Activated T-helper 1 cell treated with anti-CD3 and anti-CD28 coated beads, Interleukin-12 subunit alpha, Interleukin-12 subunit beta, Interleukin-2, Interleukin-4 antibody, amounts not matched to agents 30 ng/mL and 10 ng/mL and 1 ng/mL, durations not matched to agents 14 hours and 24 hours and 36 hours (primary cell): Measurements from ENCODE around the gene TPP2. TPM values are rescaled to one million over a fixed set of nuclear protein-coding genes. Genes with fewer than 3 reads are reported as not detected.

Experiments used
- DNase-seq: peaks from one replicate; pipeline ENCODE4 v3.0.0; 2021; ENCODE audit warnings: low spot score
- H3K27ac Mint-ChIP-seq: one replicate; pipeline ENCODE4 v1.8.0; 2021; ENCODE audit warnings: mild to moderate bottlenecking, mixed read lengths
- H3K27me3 Mint-ChIP-seq: one replicate; pipeline ENCODE4 v1.8.0; 2022; ENCODE audit warnings: mild to moderate bottlenecking, moderate library complexity, mixed read lengths; ENCODE audit not compliant: insufficient read depth
- H3K36me3 Mint-ChIP-seq: one replicate; pipeline ENCODE4 v1.8.0; 2021; ENCODE audit warnings: low read depth, mixed read lengths
- H3K4me1 Mint-ChIP-seq: one replicate; pipeline ENCODE4 v1.8.0; 2021; ENCODE audit warnings: low read depth, mixed read lengths
- H3K4me3 Mint-ChIP-seq: one replicate; pipeline ENCODE4 v1.8.0; 2021; ENCODE audit warnings: mild to moderate bottlenecking, moderate library complexity, mixed read lengths
- H3K9me3 Mint-ChIP-seq: one replicate; pipeline ENCODE4 v1.8.0; 2021; ENCODE audit warnings: mixed read lengths
- intact Hi-C: fragments of 100-400 bp; cut with micrococcal nuclease; formaldehyde crosslinking; loops from one replicate; pipeline ENCODE4 v1.15.1; 2024
- total RNA-seq: library from RNA; stranded (reverse); gene quantifications from 2 replicates; pipeline ENCODE4 v1.2.3, GENCODE V29; 2022

TPP2 gene
- total RNA-seq, 1 donor from 2014 or later = 77.0 TPM

- Mint-ChIP-seq H3K36me3 (peaks cover 28% of the 10 kb centered on the region), H3K27me3 (no peaks in the 10 kb centered on the region), H3K9me3 (no peaks in the 10 kb centered on the region), H3K4me3 (no peak overlapping the region), H3K27ac (no peak overlapping the region), H3K4me1 (peaks cover 37% of the 10 kb centered on the region)
- intact Hi-C loops = no loop called here
- DNase-seq = no peak
Measured at GRCh38 chr13:102678339-102679107, 81.7 kb downstream of the TPP2 start.

DNA sequence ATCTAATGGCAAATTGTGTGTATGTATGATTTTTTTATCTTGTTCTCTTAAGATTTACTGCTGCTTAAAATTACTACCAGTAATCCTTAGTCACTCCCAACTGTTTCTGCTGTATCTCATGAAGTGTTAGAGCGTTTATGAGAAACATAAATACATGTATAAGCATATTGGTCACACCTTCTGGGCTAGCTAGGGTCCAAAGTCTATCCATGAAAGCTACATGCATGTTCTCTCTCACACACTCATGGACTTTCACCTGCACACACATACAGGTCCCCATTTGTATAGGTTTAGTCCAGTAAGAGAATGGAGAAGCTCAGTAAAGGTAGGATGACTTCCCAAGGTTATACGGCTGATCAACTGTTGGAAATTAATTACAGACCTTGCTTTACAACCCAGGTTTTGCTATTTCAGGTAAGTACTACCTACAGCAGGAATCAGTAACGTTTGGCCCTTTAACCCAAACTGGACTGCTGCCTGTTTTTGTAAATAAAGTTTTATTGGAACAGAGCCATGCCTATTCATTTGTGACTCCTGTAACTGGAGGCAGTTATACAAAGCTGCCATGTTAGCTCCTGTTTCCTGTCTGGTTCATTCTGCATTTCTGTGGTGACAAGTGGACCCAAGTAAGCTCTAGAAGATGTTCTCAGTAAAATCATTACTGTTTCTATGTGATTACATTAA is 82.8 kb downstream of the TPP2 start:
- Mint-ChIP-seq H3K4me1 (peaks cover 37% of the 10 kb centered on the region), H3K9me3 (no peaks in the 10 kb centered on the region), H3K36me3 (peaks cover 28% of the 10 kb centered on the region), H3K27ac (no peak overlapping the region), H3K27me3 (no peaks in the 10 kb centered on the region), H3K4me3 (no peak overlapping the region)
- intact Hi-C loops = loop anchor here (2.0 to 5.0 kb wide), 4 partner anchors 87 to 168 kb away; partner anchors contain the start of genes ERCC5 and TEX30
- no peak for DNase-seq

- Mint-ChIP-seq H3K4me3 (peak overlapping the region; percentile 35), H3K36me3 (peaks cover 29% of the 10 kb centered on the region), H3K4me1 (peaks cover 37% of the 10 kb centered on the region), H3K9me3 (no peaks in the 10 kb centered on the region), H3K27me3 (no peaks in the 10 kb centered on the region), H3K27ac (peak overlapping the region; percentile 54)
- intact Hi-C loops = loop anchor here (2.0 to 5.0 kb wide), 4 partner anchors 87 to 167 kb away; partner anchors contain the start of genes ERCC5 and TEX30
- no peak for DNase-seq
Measured at GRCh38 chr13:102680133-102680717, 83.4 kb downstream of the TPP2 start.

- no peak for DNase-seq
- Mint-ChIP-seq H3K4me3 (peak overlapping the region; percentile 35), H3K36me3 (peaks cover 29% of the 10 kb centered on the region), H3K27me3 (no peaks in the 10 kb centered on the region), H3K9me3 (no peaks in the 10 kb centered on the region), H3K4me1 (peaks cover 41% of the 10 kb centered on the region), H3K27ac (peak overlapping the region; percentile 54)
- intact Hi-C loops = loop anchor here (2.0 to 5.0 kb wide), 4 partner anchors 88 to 166 kb away; partner anchors contain the start of genes ERCC5 and TEX30
Measured at GRCh38 chr13:102680842-102681740, 84.3 kb downstream of the TPP2 start.

DNA sequence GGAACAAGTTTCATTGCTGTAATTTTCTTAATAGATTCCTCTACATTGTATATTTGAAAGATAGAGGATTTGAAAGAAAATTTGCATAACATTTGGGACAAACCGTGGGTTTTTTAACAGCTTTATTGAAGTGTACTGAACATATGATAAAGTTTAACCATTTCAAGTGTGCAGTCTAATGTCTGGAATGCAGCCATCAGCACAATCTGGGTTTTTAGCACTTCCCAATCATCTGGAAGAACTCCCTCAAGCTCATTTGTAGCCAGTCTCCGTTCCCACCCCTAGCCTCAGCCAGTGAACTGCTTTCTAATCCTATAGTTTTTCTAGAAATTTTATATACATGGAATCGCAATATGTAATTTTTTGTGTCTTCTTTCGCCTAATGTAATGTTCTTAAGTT is 85.4 kb downstream of the TPP2 start:
- peaks cover 23% of the 10 kb centered on the region for H3K36me3 Mint-ChIP-seq
- no peaks in the 10 kb centered on the region for H3K27me3 Mint-ChIP-seq
- no peak overlapping the region for H3K4me3 Mint-ChIP-seq
- H3K27ac Mint-ChIP-seq = no peak overlapping the region
- H3K9me3 Mint-ChIP-seq = no peaks in the 10 kb centered on the region
- H3K4me1 Mint-ChIP-seq = peaks cover 47% of the 10 kb centered on the region
- intact Hi-C loops = loop anchor here (5.0 kb wide), 2 partner anchors 90 to 165 kb away; partner anchors contain the start of genes ERCC5 and TEX30
- DNase-seq = no peak

DNA sequence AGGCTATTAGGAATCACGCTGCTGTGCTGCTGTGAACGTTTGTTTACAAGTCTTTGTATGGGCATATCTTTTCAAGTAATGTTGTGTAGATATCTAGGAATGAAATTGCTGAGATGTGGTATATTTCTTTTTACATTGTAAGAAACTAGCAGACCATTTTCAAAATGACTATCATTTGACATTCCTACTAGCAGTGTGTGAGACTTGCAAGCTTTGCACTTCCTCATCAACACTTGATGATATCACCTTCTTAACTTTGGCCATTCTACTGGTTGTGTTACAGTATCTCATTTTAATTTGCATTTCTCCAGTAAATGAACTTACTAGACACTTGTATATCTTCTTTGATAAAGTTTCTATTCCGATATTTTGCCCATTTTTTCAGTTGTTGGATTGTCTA is 85.9 kb downstream of the TPP2 start:
- Mint-ChIP-seq H3K36me3 (peaks cover 19% of the 10 kb centered on the region), H3K4me3 (no peak overlapping the region), H3K9me3 (no peaks in the 10 kb centered on the region), H3K27me3 (no peaks in the 10 kb centered on the region), H3K27ac (no peak overlapping the region), H3K4me1 (peaks cover 47% of the 10 kb centered on the region)
- DNase-seq = no peak
- intact Hi-C loops = loop anchor here (5.0 kb wide), 2 partner anchors 90 to 165 kb away; partner anchors contain the start of genes ERCC5 and TEX30

- intact Hi-C loops = loop anchor here (5.0 kb wide), 2 partner anchors 89 to 164 kb away; partner anchors contain the start of genes ERCC5 and TEX30
- no peak for DNase-seq
- no peak overlapping the region for H3K27ac Mint-ChIP-seq
Measured at GRCh38 chr13:102683637-102684036, 86.9 kb downstream of the TPP2 start.

GRCh38 chr13:102686024-102686423 is 89.2 kb downstream of the TPP2 start:
- H3K36me3 Mint-ChIP-seq = peaks cover 5% of the 10 kb centered on the region
- DNase-seq = no peak
- no peak overlapping the region for H3K4me3 Mint-ChIP-seq
- no peak overlapping the region for H3K27ac Mint-ChIP-seq
- H3K4me1 Mint-ChIP-seq = peaks cover 27% of the 10 kb centered on the region
- H3K9me3 Mint-ChIP-seq = no peaks in the 10 kb centered on the region
- intact Hi-C loops = no loop called here
- peaks cover 5% of the 10 kb centered on the region for H3K27me3 Mint-ChIP-seq

More at GRCh38 chr13:102683637-102684036, 86.9 kb downstream of the TPP2 start:
- H3K36me3 Mint-ChIP-seq = peaks cover 14% of the 10 kb centered on the region
- H3K4me3 Mint-ChIP-seq = no peak overlapping the region
- no peaks in the 10 kb centered on the region for H3K9me3 Mint-ChIP-seq
- peaks cover 47% of the 10 kb centered on the region for H3K4me1 Mint-ChIP-seq
- H3K27me3 Mint-ChIP-seq = peaks cover 5% of the 10 kb centered on the region

- H3K4me1 Mint-ChIP-seq = peaks cover 18% of the 10 kb centered on the region
- H3K36me3 Mint-ChIP-seq = peaks cover 3% of the 10 kb centered on the region
- no peak for DNase-seq
- no peak overlapping the region for H3K4me3 Mint-ChIP-seq
- H3K27me3 Mint-ChIP-seq = peaks cover 6% of the 10 kb centered on the region
- H3K9me3 Mint-ChIP-seq = no peaks in the 10 kb centered on the region
- no peak overlapping the region for H3K27ac Mint-ChIP-seq
- intact Hi-C loops = no loop called here
Measured at GRCh38 chr13:102687520-102687919, 90.7 kb downstream of the TPP2 start.

DNA sequence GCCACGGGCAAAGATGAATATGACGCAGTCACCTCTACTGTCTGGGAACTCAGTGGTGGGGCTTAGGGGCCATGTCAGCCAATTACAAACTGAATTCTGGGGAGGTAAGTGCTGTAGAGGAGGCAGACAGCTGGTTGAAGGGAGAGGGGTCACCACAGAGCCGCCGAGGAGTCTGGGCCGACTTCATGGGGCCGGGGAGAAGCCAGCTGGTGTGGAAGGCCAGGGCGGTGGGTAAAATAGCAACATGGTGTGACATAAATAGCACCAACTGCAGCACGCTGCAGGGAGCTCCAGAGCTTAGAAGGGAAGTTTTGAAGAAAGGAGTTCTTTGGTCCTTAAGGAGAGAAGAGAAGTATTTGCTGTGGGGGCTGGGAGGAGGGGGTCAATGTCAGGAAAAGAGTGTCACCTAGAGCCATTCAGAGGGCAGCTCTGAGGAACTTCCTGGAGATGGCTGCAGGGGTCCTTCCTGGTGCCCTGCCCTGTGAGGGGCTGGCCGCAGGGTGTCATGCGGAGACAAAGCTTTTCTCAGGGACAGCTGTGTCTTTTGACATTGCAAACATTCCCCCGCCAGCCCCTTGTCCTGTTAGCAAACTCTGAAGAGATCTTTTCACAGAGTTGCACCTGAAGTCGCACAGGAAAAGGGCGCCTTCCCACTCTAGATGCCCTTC is 91.7 kb downstream of the TPP2 start:
- intact Hi-C loops = no loop called here
- H3K27ac Mint-ChIP-seq = no peak overlapping the region
- H3K4me1 Mint-ChIP-seq = peaks cover 10% of the 10 kb centered on the region
- peaks cover 3% of the 10 kb centered on the region for H3K36me3 Mint-ChIP-seq
- H3K9me3 Mint-ChIP-seq = no peaks in the 10 kb centered on the region
- no peak overlapping the region for H3K4me3 Mint-ChIP-seq
- no peak for DNase-seq
- H3K27me3 Mint-ChIP-seq = peaks cover 13% of the 10 kb centered on the region

GRCh38 chr13:102690883-102691282 is 94.1 kb downstream of the TPP2 start:
- H3K4me3 Mint-ChIP-seq = no peak overlapping the region
- intact Hi-C loops = no loop called here
- peaks cover 17% of the 10 kb centered on the region for H3K27me3 Mint-ChIP-seq
- no peak overlapping the region for H3K27ac Mint-ChIP-seq
- H3K4me1 Mint-ChIP-seq = peaks cover 8% of the 10 kb centered on the region
- DNase-seq = no peak
- H3K36me3 Mint-ChIP-seq = no peaks in the 10 kb centered on the region
- H3K9me3 Mint-ChIP-seq = no peaks in the 10 kb centered on the region

GRCh38 chr13:102692491-102692826 is 95.7 kb downstream of the TPP2 start:
- H3K27ac Mint-ChIP-seq = no peak overlapping the region
- H3K36me3 Mint-ChIP-seq = no peaks in the 10 kb centered on the region
- no peak overlapping the region for H3K4me3 Mint-ChIP-seq
- H3K4me1 Mint-ChIP-seq = no peaks in the 10 kb centered on the region
- intact Hi-C loops = no loop called here
- peaks cover 17% of the 10 kb centered on the region for H3K27me3 Mint-ChIP-seq
- H3K9me3 Mint-ChIP-seq = no peaks in the 10 kb centered on the region
- no peak for DNase-seq
